OCI-M1 (cell line): ENCODE data around the gene QRFP.

ENCODE experiments used
- DNase-seq: peaks from one replicate; lab custom pipeline; 2025; lab: John Stamatoyannopoulos, UW

QRFP gene

DNA sequence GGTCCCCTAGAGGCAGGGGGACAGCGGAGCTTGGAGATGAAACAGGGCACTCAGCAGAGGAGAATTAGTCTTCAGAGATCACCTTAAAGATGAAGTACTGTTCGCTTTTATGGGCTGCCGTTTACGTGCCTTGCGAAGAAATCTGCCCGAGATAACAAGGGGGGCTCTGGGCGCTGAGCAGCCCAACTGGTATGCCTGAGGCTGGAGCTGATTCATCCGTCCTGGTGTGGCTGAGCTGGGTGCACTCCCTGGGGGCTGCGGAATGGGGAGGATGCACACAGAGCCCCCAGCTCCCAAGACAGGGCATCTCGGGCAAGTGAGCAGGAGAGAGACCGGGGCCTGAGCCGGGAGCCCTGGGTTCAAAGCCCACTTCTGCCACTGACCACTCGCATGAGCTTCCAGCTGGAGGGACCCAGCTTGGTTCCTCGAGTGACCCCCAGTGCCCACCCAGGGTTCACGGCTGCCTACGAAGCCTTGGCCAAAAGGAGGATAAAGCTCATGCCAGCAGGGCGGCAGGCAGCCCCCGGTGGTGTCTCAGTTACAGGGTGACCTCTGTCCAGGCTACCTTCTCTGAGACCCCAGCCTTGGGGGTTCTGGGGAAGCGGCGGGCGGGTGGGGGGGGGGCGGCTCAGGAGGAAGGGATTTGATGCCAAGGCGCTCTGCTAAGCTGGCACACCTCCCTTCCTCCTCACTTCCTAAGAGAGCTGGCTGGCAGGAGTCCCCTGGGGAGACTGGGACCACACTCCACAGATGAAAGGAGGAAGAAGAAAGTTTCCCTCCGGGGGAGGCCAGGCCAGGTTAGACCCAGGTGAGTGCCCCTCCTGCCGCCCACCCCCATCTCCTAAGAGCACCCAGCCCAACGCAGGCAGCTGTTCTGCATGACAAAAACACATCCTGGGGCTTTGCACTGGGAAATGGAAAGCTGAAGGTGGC, 36.8 kb upstream of the QRFP start:
- no peak for DNase-seq

DNA sequence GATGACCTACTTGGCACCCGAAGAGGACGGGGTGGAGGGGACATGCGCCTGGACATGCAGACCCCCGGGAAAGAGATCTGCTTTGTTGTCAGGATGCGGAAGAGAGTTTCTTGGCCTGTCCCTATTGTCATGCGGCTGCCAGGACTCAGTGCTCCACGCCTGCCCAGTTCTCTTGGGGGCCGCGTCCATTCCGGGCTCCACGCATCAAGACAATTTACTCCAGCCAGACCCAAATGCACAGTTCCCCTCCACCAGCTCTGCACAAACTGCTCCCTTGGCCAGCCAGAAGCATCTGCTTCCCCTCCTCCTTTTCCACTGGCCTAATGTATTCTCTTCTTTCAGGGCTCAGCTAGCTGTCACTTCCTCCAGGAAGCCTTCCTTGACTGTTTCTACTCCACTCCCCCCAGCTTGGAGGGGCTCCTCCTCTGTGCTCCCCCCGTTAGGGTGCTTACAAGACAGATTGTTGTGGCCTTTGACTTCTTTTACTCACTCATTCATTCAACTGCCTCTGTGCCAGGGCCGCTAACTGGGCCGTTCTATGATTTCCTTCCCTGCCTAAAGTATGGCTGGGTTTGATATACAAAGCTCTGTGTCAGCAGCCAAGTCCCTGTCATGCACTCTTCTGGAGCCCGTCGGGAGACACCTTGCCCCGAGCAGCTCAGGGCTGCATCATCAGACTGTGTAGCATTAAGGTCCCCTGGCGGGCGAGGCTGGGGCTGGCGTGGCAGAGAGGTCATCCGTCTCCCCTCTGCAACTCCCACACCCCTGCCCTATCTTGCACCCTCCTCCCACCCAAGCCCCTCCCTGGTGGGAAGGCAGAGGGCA, 35.9 kb upstream of the QRFP start:
- peak; percentile 11 for DNase-seq

DNA sequence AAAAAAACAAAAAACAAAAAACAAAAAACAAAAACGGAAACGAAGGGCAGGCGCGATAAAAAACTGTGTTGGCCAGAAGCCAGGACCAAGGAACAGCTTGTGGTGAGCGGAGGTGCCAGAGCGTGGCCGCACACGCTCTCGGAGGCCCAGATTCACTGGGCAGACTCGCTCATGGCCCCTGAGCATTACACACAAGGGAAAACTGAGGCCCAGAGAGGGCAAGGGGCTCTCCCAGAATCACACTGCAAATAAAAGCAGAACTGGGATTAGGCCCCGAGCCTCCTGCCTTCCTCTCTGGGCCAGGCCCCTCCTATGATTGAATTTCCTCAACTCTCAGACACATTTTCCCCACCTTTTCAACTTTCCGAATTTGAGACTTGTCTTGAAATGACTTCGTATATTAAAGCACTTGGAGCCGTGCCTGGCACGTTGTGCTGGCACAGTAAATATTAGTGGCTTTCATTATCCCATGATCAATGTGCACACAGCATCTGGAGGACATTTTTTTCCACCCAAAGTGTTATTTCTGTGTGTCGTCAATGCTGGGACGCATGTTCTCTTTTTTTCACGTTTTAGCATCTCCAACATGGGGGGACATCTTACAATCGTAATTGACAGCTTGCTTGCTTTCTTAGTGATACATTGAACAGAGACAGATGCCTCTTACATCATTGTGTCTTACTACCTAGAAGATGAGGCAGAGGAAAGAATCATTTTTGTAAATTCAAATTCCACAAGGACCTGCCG, 35.1 kb upstream of the QRFP start:
- no peak for DNase-seq

DNA sequence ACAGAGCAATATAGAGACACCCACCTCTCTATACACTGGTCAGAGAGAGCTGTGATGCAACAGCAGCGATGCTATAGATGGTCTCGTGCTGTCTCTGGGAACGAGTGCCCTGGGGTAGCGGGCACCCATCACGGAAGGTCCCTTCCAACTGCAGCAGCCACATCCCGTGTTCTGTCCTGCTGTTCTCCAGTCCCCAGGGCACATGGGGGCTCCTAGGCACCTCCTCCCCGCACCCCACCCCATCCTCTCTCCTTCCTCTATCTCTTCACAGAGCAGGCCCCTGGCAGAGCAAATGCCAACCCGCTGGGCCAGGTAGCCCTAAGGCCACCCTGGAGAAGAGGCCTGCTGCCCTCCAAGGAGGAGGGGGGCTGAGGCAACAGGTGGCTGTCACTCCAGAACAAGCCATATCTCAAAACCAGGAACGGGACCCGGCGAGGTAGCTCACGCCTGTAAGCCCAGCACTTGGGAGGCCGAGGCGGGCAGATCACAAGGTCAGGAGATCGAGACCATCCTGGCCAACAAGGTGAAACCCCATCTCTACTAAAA, 34.3 kb upstream of the QRFP start:
- DNase-seq: no peak

GRCh38 chr9:130930132-130930803, 33.7 kb upstream of the QRFP start:
- DNase-seq: no peak

- DNase-seq: no peak
These were observed 33.0 kb upstream of the QRFP start for GRCh38 chr9:130929571-130930038.

DNA sequence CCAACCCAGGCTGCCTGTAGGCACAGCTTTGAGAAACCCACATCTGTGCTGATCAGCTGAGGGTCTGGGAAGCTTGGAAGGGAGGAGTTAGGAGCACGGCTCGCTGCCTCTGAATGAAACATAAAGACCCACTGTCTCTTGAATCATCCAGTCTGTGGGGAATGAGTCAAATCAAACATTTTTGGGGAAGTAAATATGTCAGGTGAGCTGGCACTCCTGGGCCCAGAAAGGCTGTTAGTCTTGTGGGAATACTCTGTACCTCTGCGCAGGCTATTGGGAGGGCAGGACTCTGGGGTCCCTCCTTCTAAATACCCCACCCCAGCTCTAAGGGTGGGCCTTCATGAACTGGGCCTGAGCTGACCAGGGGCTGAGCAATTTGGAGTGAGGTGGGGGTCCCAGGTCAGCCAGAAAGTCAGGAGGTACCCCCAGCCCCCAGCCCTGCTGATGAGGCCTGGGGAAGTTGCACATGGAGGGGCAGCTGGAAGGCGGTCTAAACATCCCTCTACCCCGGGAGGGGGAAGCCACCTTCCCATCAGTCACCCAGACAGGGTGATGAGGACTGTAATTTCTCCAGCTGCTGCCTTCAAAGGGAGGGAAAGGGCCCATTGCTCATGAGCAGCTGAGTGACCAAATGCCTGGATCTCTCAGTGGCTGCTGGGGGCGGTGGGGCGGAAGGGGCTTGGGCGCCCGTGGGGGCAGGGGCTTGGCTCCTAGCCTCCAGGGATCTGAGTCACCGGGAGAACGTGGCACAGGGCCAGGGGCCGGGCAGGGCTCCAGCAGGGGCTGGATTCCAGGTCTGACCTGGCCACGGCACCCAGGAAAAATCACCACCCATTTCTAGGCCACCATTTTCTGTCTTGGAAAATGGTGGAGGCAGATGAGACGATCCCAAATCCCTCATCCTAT, 31.6 kb upstream of the QRFP start:
- no peak for DNase-seq

GRCh38 chr9:130927338-130927737, 30.7 kb upstream of the QRFP start:
- no peak for DNase-seq

GRCh38 chr9:130925050-130925678, 28.6 kb upstream of the QRFP start:
- DNase-seq: no peak

DNA sequence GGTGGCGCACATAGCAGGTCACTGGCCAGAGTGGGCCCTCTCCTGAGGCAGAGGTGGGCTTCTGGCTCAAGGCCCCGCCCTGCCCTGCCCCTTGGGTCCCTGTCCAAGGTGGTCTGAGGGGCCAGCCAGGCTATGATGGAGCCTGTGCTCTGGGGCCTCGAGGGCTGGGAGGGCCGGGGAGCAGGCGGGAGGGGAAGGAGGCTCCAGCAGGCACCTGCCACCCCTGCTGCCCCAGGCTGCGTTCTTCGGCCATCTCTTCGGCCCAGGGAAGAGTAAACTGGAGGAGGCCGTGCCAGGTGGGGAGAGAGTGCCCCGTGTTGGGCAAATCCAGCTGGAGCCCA, 27.8 kb upstream of the QRFP start:
- DNase-seq: no peak

DNA sequence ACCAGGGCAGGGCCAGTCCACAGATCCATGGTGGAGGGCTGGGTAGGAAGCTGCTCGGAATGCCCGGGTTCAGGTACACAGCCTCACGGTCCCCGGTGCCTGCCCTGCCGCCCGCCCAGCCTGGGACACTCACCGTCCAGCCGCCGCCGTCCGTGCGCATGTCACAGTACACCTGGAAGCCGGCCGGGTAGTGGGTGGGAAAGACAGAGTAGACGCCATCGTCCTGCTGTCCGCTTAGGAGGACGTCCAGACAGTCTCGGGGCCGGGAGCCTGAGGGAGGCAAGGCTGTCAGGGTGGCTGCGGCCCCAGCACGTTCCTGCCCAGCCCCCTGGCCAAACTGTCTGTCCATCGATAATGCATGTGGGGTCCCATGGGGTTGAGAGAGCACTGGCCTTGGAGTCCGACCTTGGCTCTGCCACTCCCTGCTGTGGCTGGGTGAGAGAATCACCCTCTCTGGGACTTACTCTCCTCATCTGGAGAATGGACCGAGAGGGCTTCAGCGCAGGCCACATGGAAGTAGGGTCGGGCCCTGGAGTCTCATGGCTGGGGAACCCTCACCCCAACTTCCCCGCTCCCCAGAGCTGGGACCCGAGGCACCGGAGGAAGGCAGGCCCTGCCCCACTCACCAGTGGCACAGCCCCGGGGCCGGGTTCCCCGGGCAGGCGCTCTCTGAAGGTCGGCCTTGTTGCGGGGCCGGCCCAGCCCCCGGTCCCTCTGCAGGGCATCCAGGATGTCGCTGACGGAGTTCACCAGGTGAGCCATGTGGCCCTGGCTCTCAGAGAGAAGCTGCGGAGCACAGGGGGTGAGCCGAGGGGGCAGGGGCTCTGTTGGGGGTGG, 27.2 kb upstream of the QRFP start:
- no peak for DNase-seq

DNA sequence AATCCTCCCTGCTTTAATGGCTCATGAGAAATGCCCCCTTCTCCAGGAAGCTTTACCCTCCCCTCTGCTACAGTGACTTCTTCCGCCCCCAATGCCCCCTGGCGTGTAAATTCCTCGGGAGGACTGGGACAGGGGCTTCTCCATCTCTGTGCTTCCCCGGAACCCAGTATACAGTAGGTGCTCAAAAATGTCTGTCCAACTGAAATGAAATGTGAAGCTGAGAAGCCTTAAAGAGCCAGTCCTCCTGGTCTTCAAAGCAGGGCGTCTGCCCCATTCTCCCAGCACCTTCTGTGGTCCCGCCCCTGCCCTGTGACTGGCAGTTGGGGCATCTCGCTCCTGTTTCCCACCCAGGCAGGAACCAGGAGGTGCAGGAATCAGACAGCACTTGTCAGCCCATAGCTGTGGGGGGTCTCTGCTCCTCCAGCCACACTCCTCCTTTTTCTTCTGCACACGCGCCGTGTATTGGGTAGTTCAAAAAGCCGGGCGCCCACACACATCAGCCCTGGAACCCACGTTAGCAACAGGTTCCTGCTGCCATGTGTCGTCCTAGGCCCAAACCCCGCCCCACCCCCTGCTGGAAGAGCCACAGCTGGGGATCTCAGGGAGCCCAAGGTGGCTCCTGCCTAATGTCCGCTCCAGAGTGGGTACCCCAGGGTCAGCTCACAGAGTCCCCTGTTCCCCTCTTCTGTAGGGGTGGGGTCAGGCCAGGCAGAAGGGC, 26.4 kb upstream of the QRFP start:
- DNase-seq: no peak

DNA sequence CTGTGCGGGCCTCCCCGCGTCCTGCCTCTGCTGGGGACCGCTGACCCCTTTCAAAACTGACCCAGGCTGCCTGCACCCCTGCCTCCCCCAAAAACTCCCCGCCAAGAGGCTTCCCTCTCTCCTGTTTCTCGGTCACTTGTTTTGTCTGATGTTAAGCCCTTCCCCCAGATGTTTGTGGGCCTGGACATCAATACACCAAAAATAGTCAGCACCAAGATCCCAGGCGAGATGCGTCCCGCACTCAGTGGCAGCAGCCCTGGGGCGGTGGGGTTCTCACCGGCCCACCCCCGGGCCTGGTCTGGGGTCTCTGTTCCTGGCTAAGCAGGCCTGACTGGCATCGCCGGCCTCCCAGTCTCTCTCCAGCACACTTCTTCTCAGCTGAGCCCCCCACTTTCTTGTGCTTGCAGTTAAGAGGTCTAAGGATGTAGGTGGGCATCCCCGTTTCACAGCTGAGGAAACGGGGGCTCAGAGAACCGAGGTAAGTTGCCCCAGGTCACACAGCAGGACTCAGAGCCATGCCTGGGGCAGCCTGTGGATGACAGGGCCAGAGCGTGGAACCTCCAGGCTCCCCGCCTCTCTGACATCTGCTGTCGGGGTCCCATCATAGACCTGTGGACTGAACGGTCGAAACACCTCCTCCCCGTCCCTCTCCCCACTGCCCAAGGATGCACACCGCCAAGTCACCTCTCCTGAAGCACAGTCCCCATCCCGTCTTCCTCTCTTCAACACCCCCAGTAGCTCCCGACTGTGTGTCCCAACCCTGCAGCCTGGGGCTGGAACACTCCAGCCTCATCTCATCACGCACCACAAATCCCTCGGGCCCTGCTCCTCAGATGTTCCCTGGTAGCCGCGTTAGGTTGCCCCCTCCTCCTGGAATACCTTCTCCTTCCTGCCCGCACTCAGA, 25.6 kb upstream of the QRFP start:
- DNase-seq: no peak

DNA sequence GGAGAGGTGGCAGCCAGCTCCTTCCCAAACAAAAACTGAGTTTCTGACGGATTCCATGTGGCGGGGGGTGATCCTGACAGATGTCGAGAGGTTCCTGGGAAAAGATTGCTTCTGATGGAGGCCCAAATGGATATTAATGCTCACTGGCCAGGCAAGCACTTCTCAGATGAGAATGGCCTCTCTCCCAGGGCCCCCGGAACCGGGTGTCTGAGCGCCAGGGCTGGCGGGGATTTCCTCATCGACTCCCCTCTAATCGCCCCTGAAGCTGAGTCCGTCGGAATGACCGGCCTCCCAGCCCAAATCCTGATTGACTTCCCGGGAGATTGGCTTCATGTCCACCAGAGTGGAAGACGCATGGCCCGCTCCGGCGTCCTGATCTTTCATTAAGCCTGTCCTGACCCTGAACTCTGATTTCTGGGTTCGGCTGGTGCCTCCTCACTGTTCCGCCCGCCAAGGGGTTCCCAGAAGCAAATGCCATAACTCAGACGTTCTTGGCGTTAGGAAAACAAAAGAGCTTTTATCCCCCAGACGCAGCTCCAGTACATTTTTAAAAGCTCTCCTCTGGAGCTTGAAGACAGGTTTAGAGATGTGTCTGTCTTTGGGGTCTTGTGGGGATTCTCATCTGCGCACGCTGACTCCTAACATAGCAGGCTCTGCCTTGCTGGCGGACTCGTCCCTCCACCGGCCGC, 24.8 kb upstream of the QRFP start:
- DNase-seq: no peak

GRCh38 chr9:130920762-130921299, 24.2 kb upstream of the QRFP start:
- no peak for DNase-seq

DNA sequence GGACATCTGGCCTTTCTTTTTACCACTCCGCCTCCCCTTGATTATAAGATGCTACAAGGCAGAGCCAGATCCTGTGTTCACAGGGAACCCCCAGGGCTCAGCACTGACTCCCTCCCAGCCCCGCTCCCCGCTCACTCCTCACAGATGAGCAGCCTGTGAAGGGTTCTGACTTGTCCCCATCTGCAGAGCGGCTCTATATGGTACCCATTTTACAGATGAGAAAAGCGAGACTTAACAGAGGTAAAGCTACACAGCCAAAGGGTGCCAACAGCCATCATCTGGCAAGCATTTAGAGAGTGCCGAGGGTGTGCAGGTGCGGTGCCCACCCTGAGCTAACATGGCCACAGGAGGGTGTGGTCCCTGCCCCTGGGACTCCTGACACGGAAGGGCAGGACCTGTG, 23.6 kb upstream of the QRFP start:
- no peak for DNase-seq
